ENCODE results near the gene SNCB.

Gene SNCB

DNA sequence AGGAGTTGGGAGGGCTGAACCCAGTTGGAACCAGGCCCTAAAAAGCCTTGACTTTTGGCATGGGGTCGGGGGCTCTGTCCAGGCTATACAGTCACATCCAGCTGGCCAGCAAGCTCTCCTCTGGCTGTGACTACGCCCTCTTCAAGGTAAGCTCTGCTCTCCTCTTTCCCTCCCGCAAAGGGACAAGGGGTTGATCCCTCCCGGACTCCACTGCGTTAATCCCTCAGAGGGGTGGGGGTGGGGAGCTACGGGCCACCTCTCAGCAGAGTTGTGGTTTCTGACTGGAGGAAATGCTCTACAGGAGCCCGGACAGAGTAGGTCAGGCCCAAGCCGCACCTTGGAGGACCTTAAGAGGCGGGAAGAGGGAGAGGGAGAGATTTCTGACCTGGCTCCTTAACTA is 14.0 kb upstream of the SNCB start:
- ATAC-seq (no peak), DNase-seq (no peak)

GRCh38 chr5:176643491-176644219 is 13.3 kb upstream of the SNCB start:
- ATAC-seq, result no peak

DNA sequence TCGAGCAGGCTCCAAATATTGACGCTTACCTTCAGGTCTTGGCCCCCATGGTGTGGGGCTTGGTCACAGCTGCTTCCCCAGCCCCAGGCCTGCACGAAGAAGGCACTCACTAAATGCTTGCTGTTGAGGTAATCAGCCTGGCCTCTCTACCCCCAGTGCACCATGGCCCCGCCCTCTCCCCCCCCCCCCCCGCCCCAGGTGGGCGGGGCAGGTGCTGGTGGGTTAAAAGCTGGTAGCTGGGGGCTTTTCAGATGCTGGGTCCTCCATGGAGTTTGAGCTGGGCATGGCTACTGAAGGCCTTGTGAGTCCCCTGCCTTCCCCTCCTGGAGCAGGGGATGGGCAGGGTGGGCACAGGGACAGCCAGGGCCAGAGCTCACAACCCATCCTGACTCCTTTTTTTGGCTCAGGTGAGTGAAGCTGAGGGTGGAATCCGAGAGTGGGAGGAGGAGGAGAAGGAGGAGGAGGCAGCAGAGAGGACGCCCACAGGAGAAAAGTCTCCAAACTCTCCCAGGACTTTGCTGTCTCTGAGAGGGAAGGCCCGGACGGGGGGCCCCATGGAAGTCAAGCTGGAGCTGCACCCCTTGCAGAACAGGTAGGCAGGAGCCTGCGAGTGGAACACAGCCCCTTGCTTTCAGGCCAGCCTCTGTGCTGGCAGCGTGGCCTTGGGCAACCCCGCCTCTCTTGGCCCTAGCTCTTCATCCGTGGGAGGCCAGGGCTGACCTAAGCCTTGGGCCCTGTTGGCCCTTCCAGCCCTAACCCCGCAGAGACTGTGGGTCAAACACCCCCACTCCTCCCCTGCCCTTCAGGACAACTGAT is 12.5 kb upstream of the SNCB start:
- no peak for ATAC-seq
- DNase-seq, result no peak

More at GRCh38 chr5:176643491-176644219, 13.3 kb upstream of the SNCB start:
- DNase-seq, result no peak

DNA sequence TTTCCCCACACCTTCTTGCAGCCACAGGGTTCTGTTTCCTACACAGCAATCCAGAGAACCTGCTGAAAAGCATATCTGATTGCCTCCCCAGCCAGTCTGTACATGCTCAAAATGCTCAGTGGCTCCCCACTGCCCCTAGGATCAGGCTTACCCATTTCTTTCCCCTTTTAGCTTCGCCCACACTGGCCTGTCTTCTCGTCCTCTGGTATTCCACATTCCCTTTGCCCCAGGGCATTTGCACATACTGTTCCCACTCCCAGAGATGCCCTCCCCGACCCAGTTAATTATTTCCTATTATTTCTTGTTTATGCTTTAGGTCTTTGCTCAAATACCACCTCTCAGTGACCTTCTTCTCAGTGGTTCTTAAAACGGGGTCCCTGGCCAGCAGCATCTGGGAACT is 10.3 kb upstream of the SNCB start:
- ATAC-seq (no peak), DNase-seq (no peak)

GRCh38 chr5:176639981-176640380 is 9.6 kb upstream of the SNCB start:
- DNase-seq (no peak), ATAC-seq (no peak)

DNA sequence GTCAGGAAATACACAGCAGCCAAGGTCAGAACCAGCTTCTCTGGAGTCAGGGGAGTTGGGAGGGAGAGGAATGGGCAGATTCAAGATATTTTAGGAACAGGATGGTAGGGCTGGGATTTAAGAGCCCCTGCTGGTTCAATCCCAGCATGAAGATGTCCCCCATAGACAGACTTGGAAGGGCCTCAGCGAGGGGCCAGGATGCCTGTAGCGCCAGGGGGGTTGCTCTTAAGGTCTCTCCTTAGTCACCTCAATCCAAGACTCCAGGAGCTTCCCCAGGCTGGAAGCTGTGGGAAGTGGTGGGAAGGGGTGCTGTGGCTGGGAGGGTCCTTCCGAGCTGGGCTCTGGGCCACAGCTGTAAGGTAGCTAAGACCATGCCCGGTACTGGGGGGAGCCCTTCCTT is 8.9 kb upstream of the SNCB start:
- DNase-seq (no peak), ATAC-seq (no peak)

DNA sequence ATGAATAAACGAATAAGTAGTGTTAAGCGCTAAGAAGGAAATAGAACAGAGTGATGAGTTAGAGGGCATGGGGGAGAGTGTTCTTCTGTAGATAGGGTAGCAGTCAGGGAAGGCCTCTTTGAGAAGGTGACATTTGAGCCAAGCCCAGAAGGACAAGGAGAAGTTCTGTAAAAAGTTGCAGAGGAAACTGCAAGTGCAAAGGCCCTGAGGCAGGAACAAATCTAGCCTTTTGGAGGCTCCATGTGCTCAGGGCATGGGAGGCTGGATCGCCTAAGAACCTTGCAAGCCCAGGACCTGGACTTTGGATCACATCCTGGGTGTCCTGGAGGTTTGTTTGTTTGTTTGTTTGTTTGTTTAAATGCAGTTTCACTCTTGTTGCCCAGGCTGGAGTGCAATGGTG is 8.1 kb upstream of the SNCB start:
- DNase-seq, result no peak
- ATAC-seq, result no peak

DNA sequence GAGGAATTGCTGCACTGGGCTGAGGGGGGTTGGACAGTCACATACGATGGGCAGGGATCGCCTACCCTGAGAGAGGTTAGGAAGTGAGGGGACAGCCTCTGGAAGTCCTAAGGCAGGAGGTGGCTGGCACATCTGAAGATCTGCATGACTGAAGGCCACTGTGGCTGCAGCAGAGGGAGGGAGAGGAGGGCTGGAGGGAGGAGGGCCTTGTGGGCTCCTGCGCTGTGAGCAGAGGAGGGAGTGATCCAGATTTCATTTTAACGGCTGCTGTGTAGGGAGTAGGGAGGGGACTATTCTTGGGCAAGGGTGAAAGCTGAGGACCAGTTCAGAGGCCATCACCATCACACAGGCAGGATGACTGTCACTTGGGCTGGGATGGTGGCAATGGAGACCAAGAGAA is 7.2 kb upstream of the SNCB start:
- ATAC-seq (no peak), DNase-seq (no peak)

- ATAC-seq, result no peak
- DNase-seq, result no peak
Observed at GRCh38 chr5:176636426-176636825, 6.1 kb upstream of the SNCB start.

- ATAC-seq, result no peak
- no peak for DNase-seq
Observed at GRCh38 chr5:176633598-176633997, 3.3 kb upstream of the SNCB start.

DNA sequence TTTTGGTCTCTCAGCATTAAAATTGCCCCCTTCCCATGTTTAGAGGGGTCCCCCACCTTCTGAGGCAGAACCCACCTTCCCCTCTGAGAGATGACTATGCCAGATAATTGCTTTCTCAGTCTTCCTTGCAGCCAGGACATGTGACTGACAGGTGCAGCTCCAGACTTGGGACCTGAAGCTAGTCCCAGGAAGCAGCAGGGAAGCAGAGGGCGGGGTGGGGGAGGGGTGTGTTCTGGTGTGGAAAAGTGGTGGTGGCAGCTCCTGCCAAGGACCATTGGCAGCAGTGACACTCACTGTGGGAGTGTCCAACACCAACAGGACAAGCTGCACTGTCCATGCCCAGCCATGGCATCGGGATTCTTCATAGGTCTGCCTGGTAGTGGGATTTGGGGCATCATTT is 2.4 kb upstream of the SNCB start:
- DNase-seq (no peak), ATAC-seq (no peak)

DNA sequence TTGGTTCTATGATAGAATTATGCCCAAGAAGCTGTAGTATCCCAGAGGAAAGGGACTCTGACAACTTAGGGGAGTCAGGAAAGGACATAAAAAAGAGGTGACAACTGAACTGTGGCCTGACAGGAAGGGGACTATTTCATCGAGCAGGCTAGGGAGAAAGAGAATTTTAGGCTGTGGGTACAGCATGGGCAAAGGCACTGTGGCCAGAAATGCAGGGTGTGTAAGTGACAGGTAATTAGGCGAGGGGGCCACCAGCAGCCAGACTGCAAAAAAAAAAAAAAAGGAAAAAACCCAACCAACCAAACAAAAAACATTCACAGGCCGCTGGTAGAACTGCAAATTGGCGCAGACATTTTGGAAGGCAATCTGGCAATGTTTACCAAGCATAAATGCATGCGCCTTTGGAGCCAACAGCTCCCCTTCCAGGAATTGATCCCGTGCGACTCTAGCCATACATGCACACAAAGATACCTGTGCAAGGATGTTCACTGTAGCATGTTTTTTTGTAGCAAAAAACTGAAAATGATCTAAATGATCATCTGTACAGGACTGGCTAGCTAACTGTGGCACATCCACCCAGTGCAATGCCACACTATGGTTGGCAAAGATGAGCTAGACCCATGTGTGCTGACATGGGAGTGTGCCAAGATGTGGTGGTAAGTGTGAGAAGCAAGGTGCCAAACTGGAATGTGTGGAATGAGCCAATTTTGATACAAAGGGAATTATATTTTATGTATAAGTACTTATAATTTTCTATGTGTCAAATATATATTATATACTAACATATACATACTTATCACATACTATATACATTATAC is 1.3 kb upstream of the SNCB start:
- ATAC-seq (no peak), DNase-seq (no peak)

GRCh38 chr5:176630681-176631222 is 418 bp upstream of the SNCB start:
- ATAC-seq (no peak), DNase-seq (no peak)

GRCh38 chr5:176629317-176629852 is 949 bp downstream of the SNCB start:
- ATAC-seq, result no peak

GRCh38 chr5:176628406-176629228 is 1.7 kb downstream of the SNCB start:
- no peak for ATAC-seq
- DNase-seq, result no peak

More at GRCh38 chr5:176629317-176629852, 949 bp downstream of the SNCB start:
- no peak for DNase-seq

DNA sequence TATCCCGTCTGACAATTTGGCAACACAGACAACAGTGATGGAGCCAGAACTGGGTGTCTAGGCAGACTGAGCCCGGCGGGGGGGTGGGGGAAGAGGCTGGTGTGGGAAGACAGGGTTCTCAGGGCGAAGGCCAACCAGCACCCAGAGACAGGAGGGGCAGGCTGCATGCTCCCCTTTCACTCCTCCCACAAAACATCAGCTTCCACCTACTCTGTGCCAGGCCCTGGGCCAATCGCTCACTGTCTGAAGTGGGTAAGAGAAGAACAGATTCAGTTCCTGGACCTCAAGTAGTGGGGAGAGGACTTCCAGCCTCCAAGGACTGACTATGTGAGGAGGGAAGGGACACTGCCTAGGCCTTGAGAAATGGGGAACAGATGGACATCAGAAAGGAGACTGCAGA is 2.8 kb downstream of the SNCB start:
- no peak for ATAC-seq
- no peak for DNase-seq

GRCh38 chr5:176626876-176627236 is 3.5 kb downstream of the SNCB start:
- DNase-seq, result no peak
- no peak for ATAC-seq

- DNase-seq (no peak), ATAC-seq (no peak)
Observed at GRCh38 chr5:176625966-176626875, 4.1 kb downstream of the SNCB start.

- ATAC-seq, result no peak
- DNase-seq, result no peak
Observed at GRCh38 chr5:176625512-176625911, 4.8 kb downstream of the SNCB start.

GRCh38 chr5:176624938-176625337 is 5.4 kb downstream of the SNCB start:
- no peak for DNase-seq
- ATAC-seq, result no peak

Data from stimulated activated naive CD8-positive, alpha-beta T cell treated with anti-CD3 and anti-CD28 coated beads, Interleukin-15, Interleukin-2, amounts not matched to agents 100 U/mL and 50 U/mL, for 24 hours (primary cell).